GM12892 (cell line): ENCODE results near the gene NDUFAF8.

Experiments used
- DNase-seq: peaks from one replicate; pipeline ENCODE4 v3.0.0; 2011; ENCODE audit not compliant: insufficient read length
- FAIRE-seq: peaks from 2 replicates; lab custom pipeline; 2011; peaks lifted over from hg19 to GRCh38; lab: Jason Lieb, UNC
- POLR2A ChIP-seq: IDR thresholded peaks from 2 replicates; pipeline ENCODE4 v1.6.1; 2011; ENCODE audit warnings: low read depth, low read length, control low read depth
- POLR2AphosphoS5 ChIP-seq: IDR thresholded peaks from 2 replicates; pipeline ENCODE4 v1.6.1; 2011; ENCODE audit warnings: low read depth, low read length, control low read depth
- TAF1 ChIP-seq: IDR thresholded peaks from 2 replicates; pipeline ENCODE4 v1.6.1; 2011; ENCODE audit warnings: low read depth, mild to moderate bottlenecking, control low read depth, low read length, borderline replicate concordance

NDUFAF8 gene

GRCh38 chr17:81245665-81246342 lies 6.7 kb downstream of the NDUFAF8 start:
- no peak for DNase-seq
- TF ChIP-seq POLR2AphosphoS5 (no peak), TAF1 (no peak), POLR2A (no peak; the same call in 1 of the 2 replicates)
- no peak for FAIRE-seq

- DNase-seq (no peak), FAIRE-seq (no peak)
- TF ChIP-seq POLR2AphosphoS5 (no peak), TAF1 (no peak), POLR2A (no peak)
Measured at GRCh38 chr17:81246343-81246670, 7.2 kb downstream of the NDUFAF8 start.

- no peak for FAIRE-seq
- no peak for DNase-seq
- TF ChIP-seq TAF1 (no peak), POLR2AphosphoS5 (no peak)
Measured at GRCh38 chr17:81246679-81247338, 7.7 kb downstream of the NDUFAF8 start.

GRCh38 chr17:81247339-81247990 lies 8.3 kb downstream of the NDUFAF8 start:
- DNase-seq: no peak
- FAIRE-seq: no peak
- no peak for TF ChIP-seq TAF1
- no peak for TF ChIP-seq POLR2AphosphoS5
- TF ChIP-seq POLR2A: no peak

- DNase-seq (no peak), FAIRE-seq (no peak)
- no peak for TF ChIP-seq TAF1
- TF ChIP-seq POLR2AphosphoS5: no peak
- no peak for TF ChIP-seq POLR2A
Measured at GRCh38 chr17:81248649-81249048, 9.5 kb downstream of the NDUFAF8 start.

- no peak for DNase-seq
- no peak for TF ChIP-seq TAF1
- no peak; the same call in 1 of the 2 replicates for TF ChIP-seq POLR2A
- peak; percentile 19; the same call in 1 of the 2 replicates for TF ChIP-seq POLR2AphosphoS5
Measured at GRCh38 chr17:81249223-81250040, 10.3 kb downstream of the NDUFAF8 start.

GRCh38 chr17:81250286-81251093 lies 11.4 kb downstream of the NDUFAF8 start:
- TF ChIP-seq POLR2AphosphoS5: no peak
- no peak for TF ChIP-seq TAF1
- TF ChIP-seq POLR2A: no peak
- no peak for DNase-seq
- no peak for FAIRE-seq

More at GRCh38 chr17:81249223-81250040, 10.3 kb downstream of the NDUFAF8 start:
- no peak for FAIRE-seq

GRCh38 chr17:81251094-81251708 lies 12.1 kb downstream of the NDUFAF8 start:
- no peak for DNase-seq
- FAIRE-seq: no peak

GRCh38 chr17:81251709-81252301 lies 12.7 kb downstream of the NDUFAF8 start:
- TF ChIP-seq TAF1 (no peak), POLR2AphosphoS5 (no peak), POLR2A (no peak)
- no peak for FAIRE-seq

More at GRCh38 chr17:81251094-81251708, 12.1 kb downstream of the NDUFAF8 start:
- TF ChIP-seq POLR2A: no peak
- no peak for TF ChIP-seq POLR2AphosphoS5

GRCh38 chr17:81252326-81252986 lies 13.3 kb downstream of the NDUFAF8 start:
- FAIRE-seq: no peak
- TF ChIP-seq TAF1 (no peak), POLR2A (no peak), POLR2AphosphoS5 (no peak)
- DNase-seq: no peak

More at GRCh38 chr17:81251709-81252301, 12.7 kb downstream of the NDUFAF8 start:
- no peak for DNase-seq
